PFSK-1 (cell line): ENCODE results near the gene CPLX4.

ENCODE experiments used
- POLR2AphosphoS5 ChIP-seq: IDR thresholded peaks from 2 replicates; pipeline ENCODE4 v1.6.1; 2012; ENCODE audit warnings: low read depth, mild to moderate bottlenecking, control low read depth, low read length, moderate library complexity
- TAF1 ChIP-seq: IDR thresholded peaks from 2 replicates; pipeline ENCODE4 v1.6.1; 2012; ENCODE audit warnings: low read length, control low read depth, borderline replicate concordance; ENCODE audit not compliant: insufficient read depth

- TF ChIP-seq POLR2AphosphoS5 (no peak), TAF1 (no peak)
Observed at GRCh38 chr18:59353079-59353680, 34.7 kb upstream of the CPLX4 start.
